GM19438 (cell line): ENCODE measurements around the gene LY6G5C.

Source experiments
- ATAC-seq: cut with Tn5 transposase; IDR thresholded peaks from one replicate; pipeline ENCODE4 v1.9.1; 2021; ENCODE audit warnings: low read depth; ENCODE audit not compliant: unreplicated experiment

The LY6G5C gene, protein sequence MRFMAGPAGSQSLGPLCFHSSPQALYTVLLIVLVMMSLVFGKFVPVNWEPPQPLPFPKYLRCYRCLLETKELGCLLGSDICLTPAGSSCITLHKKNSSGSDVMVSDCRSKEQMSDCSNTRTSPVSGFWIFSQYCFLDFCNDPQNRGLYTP

DNA sequence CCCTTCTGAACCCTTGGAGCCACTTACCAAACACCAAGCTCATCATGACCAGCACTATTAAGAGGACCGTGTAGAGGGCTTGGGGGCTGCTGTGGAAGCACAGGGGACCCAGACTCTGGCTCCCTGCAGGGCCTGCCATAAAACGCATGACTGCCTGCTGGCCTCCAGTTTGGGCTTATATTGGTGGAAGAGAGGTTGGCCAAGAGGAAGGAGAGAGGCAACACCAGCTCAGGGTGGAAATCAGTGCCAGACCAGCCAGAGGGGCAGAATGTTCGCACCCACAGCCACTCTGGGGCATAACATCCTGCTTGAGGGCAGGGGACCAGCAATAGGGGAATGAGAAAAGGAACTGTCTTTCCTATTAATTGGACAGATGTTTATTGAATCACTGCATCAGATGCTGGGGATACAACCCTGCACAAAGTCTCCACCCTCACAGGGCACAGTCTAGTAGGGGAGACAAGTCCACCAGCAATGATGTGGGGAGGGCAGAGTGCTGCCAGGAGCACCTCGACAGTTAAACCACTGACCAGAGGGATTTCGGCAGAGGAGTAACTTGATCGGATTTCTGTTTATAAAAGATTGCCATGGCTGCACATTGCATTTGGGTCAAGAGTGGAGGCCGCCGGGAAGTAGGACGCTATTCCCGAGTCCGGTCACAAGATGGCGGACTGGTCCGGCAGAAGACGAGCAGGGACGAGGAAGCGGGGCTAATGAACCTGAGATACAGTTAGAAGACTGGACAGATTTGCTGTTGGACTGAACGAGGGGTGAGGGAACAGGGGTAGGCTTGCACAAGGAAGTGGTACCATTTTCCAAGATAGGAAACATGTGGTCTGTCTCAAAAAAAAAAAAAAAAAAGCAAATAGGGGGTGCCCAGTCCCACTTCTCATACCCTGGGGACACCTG is at the start of gene LY6G5C:
Gene LY6G5C, minus strand, starts transcription at position 842 of the 909 bp plus-strand sequence. Its CDS starts 694 bp downstream, at position 148.
- ATAC-seq: no peak

DNA sequence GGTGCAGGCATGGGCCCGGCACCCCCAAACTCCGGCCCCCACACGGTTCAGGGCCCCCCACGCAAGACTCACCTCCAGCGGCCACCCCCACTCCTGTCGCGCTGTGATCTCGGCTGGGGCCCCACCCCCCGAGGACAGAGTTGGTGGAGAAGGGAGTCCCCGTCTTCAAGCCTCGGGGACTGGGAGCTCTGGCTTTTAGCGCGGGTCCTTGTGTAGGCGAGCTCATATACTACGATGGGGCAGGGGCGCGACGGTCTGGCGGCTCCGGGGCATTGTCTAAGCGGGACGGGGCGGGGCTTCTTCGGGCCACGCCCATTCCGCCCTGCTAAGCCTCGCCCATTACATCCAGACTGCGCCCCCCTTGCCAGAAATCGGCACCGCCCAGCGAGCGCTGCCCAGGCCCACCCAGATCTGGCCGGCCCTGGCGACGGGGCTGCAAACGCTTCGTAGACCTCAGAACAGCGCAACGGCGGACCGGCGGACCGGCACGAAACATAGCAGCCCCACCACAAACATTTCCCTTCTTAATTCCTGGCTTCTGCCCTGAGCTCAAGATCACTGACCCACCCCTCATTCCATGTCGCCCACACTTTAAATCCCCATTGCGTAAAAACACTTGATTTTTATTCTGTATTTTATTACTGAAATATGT is 49.2 kb upstream of the LY6G5C start:
- peak; percentile 33 for ATAC-seq

- ATAC-seq: peak; percentile 48
These were observed 48.7 kb upstream of the LY6G5C start for GRCh38 chr6:31729515-31729978.

DNA sequence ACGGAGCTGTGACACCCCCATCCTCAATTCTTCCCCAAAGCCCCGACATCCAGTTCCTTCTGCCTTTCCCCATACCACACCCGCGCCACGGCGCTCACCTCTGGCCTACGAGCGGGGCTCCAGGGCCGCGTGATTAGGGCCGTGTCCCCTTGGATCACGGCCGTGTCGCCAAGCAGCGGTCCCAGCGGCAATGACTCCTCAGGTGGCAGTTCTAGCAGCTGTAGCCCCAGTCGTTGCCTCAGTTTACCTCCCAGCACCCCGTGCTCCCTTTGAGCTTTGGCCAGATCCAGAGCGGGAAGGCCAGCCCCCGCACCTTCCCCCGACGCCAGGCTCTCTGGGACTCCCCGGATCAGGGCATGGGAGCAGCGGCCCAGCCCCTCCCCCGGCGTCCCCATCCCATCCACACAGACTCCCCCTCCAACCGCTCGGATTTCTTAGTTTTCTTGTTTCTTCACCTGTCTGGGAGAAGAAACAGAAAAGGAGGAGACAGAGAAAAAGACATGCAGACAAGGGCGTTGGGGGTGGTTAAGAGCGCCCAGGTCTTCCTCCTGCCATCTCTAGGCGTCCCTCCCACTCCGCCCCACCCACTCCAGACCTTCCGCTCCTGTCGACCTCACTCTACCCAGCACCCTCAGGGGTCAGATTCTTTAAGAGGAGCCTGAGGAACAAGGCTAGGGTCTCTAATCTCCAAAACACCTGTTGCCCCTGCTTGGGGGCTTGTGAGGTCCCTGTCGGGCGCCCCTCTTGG is 48.1 kb upstream of the LY6G5C start, which contains the start of gene DDAH2:
Gene DDAH2, minus strand, starts transcription at position 533 of the 748 bp plus-strand sequence. Its CDS starts 138 bp downstream, at position 395.
- ATAC-seq: no peak

- no peak for ATAC-seq
These were observed 47.1 kb upstream of the LY6G5C start for GRCh38 chr6:31727717-31728671.

- ATAC-seq: no peak
These were observed 46.3 kb upstream of the LY6G5C start for GRCh38 chr6:31727034-31727716.

DNA sequence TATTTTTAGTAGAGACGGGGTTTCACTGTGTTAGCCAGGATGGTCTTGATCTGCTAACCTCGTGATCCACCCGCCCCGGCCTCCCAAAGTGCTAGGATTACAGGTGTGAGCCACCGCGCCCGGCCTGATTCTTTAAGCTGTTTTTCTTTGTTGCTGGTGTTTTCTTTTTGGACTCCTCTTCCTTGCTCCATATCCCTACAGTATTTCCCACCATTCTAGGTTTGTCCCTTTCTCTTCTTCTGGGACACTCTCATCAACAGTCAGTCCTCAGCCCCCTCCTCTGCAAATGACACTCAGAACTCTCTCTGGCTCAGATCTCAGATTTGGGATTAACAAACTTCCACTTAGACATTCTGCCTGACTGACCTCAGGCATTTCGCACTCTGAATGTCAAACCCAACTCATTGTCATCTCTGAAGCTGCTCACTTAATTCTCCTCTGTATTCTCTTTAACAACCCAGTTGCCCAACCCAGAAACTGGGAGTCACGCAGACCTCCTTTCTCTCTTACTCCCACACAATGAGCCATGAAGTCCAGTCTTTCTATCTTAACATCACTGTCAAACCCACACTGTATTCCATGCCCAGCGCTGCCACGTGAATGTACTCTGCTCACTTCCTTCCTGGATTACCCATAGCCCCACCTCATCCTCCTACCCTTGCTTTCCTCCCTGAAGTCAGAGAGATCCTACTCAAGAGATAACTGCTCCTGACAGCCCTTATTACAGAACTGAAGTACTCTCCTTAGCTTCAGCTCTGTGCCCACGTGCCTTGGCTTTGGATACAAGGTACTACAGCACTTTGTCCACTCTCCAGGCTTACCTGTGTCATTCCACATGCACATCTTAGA is 44.9 kb upstream of the LY6G5C start:
- no peak for ATAC-seq

- no peak for ATAC-seq
These were observed 43.3 kb upstream of the LY6G5C start for GRCh38 chr6:31723980-31724691.

DNA sequence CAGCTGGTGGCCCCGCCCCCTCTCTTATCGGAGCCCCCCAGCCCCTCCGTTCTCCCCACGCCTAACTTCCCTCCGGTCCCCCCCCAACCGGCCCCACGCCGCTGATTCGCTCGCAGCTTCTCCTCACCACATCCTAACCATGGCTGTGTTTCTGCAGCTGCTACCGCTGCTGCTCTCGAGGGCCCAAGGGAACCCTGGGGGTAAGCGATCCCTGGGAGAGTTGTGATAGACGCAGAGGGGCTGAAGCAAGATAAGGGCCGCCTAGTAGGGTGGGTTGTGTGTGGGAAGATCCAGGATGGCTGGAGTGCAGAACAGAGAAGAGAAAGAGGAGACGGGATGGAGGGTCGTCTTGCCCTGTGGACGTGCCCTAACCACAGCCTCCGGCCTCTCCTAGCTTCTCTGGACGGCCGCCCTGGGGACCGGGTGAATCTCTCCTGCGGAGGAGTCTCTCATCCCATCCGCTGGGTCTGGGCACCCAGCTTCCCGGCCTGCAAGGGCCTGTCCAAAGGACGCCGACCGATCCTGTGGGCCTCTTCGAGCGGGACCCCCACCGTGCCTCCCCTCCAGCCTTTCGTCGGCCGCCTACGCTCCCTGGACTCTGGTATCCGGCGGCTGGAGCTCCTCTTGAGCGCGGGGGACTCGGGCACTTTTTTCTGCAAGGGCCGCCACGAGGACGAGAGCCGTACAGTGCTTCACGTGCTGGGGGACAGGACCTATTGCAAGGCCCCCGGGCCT is 42.5 kb upstream of the LY6G5C start, which contains the start of gene MPIG6B:
Gene MPIG6B, plus strand, starts transcription at position 129 of the 735 bp plus-strand sequence. Its CDS starts 11 bp downstream, at position 140.
- ATAC-seq: no peak

GRCh38 chr6:31722173-31722572 is 41.3 kb upstream of the LY6G5C start:
- ATAC-seq: no peak

DNA sequence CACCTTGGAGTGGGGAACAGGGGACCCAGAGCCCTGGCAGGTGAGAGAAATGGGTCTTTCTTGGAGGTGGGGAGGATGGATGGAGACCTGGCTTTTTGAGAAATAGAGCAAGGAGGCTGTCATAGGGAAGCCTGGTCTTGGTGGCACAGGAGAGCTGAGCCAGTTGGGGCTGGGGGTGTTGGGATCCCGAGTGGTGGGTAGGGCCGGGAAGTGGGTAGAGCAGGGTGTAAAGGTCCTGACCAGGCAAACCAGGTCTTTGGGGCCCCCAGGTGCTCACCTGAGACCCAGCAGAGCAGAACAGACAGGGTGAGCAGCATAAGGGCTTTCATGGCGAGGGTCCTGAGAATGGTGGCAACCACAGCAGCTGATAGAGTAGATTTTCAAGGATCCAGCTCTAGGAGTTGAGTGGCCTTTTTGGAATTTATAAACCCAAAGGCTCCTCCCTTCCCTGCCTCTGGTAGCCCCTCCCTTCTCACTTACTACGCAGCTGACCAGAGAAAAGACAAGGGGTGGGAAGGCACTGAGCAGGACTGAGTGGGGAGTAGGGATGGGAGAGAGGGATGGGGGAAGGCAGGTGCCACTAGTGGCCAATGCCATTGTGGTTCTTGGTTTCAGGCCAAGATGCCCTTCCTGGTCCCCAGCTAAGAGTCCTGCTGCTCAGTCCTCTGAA is 40.6 kb upstream of the LY6G5C start, which contains the start of gene LY6G6C:
Gene LY6G6C, minus strand, starts transcription at position 396 of the 670 bp plus-strand sequence. Its CDS starts 67 bp downstream, at position 329.
- ATAC-seq: no peak

- ATAC-seq: no peak
These were observed 39.4 kb upstream of the LY6G5C start for GRCh38 chr6:31720196-31720770.

GRCh38 chr6:31719001-31719400 is 38.1 kb upstream of the LY6G5C start:
- ATAC-seq: no peak

GRCh38 chr6:31718265-31718664 is 37.4 kb upstream of the LY6G5C start:
- no peak for ATAC-seq

- ATAC-seq: no peak
These were observed 36.8 kb upstream of the LY6G5C start for GRCh38 chr6:31717499-31718222.
